Thoracic aorta (tissue), 2 donors: ENCODE results near the gene ALAS2. TPM values are rescaled to one million over a fixed set of nuclear protein-coding genes. Genes with fewer than 3 reads are reported as not detected.
"Not testable (repeated sequence)": the region's sequence is repeated elsewhere in the genome, so short reads cannot be mapped to it uniquely, and the experiment has no call there.

ENCODE experiments used
- ATAC-seq: fragments of 150-250 bp; one replicate; pipeline ENCODE4 v1.8.0; 2017; ENCODE audit warnings: low read depth; ENCODE audit not compliant: insufficient number of reproducible peaks, low FRiP score
- DNase-seq: peaks from one replicate; pipeline ENCODE4 v3.0.0-alpha.2; 2020; ENCODE audit warnings: low spot score
- H3K27ac ChIP-seq, 2 donors: fragments of 200-600 bp; sonication (generic); 1 replicate in 1 of 2; 2 replicates in 1 of 2; pipeline ENCODE4 v1.5.1; 2016; ENCODE audit warnings: mild to moderate bottlenecking in 2 of 2, moderate library complexity in 2 of 2
- H3K27me3 ChIP-seq: fragments of 200-600 bp; sonication (generic); replicated peaks from 2 replicates; pipeline ENCODE4 v1.6.0; 2016; ENCODE audit warnings: mild to moderate bottlenecking; ENCODE audit not compliant: insufficient read depth
- H3K36me3 ChIP-seq: fragments of 200-600 bp; sonication (generic); one replicate; pipeline ENCODE4 v1.5.1; 2016
- H3K4me1 ChIP-seq, 2 donors: fragments of 200-600 bp; sonication (generic); 1 replicate in 1 of 2; 2 replicates in 1 of 2; pipeline versions ENCODE4 v1.5.1 to v1.6.0; 2016; ENCODE audit warnings: low read depth in 2 of 2, mild to moderate bottlenecking in 1 of 2; ENCODE audit not compliant: control insufficient read depth in 1 of 2
- H3K4me3 ChIP-seq: fragments of 200-600 bp; sonication (generic); 2 replicates; pipeline ENCODE4 v1.5.1; 2016; ENCODE audit warnings: mild to moderate bottlenecking
- H3K9me3 ChIP-seq: fragments of 200-600 bp; sonication (generic); 2 replicates; pipeline ENCODE4 v1.5.1; 2016
- total RNA-seq, 2 donors: library from RNA; depleted of rRNA; stranded (reverse); fragments of >200 nt; gene quantifications; one replicate each; pipeline versions ENCODE4 v1.1.0 to v1.2.3, GENCODE V29; 2016
- TF ChIP-seq, protein P1 (sequence below): fragments of 200-600 bp; sonication (generic); IDR thresholded peaks from one replicate; pipeline ENCODE4 v1.5.1; 2019; ENCODE audit warnings: antibody characterized with exemption

The ALAS2 gene
- 1 to 10 TPM in 1 of 2 donors, not detected in 1; 8.5 TPM for total RNA-seq

DNA sequence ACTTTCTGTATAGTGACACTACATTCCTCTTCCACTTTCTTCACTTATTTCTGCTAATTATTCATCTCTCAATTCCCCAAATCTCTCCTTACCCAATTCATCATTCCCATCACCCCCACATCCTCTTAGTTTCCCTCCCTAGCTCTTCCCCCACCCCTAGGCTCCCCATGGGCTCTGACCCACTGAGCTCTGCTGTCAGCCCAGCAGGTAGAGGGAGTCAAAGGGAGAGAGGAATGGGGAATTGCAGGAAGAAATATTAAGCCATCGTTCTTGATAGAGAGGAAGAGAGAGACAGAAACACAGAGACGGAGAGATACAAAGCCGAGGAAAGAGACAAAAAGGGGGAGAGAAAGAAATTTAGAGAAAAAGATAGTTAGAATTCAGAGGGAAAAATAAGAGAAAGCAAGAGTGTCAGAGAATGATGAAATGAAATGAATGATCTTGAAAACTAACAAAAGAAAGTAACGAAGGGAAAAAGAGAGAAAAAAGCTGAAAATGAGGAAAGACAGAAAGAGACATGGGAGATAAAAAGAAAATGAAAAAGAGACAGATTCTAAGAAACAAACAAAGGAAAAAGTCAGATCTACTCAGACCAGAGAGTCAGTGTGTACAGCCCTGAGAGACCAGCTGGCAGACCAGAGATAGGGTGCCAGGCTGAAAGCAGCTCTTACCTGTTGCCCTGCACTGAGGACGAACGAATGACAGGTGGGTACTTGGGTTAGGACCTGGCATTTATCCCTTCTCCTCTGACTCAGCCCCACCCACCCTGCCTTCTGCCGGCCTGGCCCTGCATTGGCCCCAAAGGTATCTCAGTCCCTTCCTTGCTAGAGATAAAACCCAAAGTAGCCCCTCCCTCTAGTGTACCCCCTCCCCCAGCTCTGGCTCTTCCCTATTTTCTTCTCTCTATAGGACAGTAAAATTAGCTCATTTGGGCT lies at the start of gene ALAS2:
Gene ALAS2 (minus strand): TSS at position 707 of the 935 bp plus-strand sequence. CDS start 4,977 bp downstream, outside the sequence.
- no peaks in the 10 kb centered on the region for H3K9me3 ChIP-seq
- DNase-seq (no peak), ATAC-seq (no peak)
- TF ChIP-seq, protein P1, sequence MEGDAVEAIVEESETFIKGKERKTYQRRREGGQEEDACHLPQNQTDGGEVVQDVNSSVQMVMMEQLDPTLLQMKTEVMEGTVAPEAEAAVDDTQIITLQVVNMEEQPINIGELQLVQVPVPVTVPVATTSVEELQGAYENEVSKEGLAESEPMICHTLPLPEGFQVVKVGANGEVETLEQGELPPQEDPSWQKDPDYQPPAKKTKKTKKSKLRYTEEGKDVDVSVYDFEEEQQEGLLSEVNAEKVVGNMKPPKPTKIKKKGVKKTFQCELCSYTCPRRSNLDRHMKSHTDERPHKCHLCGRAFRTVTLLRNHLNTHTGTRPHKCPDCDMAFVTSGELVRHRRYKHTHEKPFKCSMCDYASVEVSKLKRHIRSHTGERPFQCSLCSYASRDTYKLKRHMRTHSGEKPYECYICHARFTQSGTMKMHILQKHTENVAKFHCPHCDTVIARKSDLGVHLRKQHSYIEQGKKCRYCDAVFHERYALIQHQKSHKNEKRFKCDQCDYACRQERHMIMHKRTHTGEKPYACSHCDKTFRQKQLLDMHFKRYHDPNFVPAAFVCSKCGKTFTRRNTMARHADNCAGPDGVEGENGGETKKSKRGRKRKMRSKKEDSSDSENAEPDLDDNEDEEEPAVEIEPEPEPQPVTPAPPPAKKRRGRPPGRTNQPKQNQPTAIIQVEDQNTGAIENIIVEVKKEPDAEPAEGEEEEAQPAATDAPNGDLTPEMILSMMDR = no peak
- no peaks in the 10 kb centered on the region for H3K4me1 ChIP-seq
- H3K27me3 ChIP-seq = no peaks in the 10 kb centered on the region
- no peak within 1 kb of the TSS for H3K27ac ChIP-seq
- no peaks in the 10 kb centered on the region for H3K36me3 ChIP-seq
- no peak within 1 kb of the TSS for H3K4me3 ChIP-seq

DNA sequence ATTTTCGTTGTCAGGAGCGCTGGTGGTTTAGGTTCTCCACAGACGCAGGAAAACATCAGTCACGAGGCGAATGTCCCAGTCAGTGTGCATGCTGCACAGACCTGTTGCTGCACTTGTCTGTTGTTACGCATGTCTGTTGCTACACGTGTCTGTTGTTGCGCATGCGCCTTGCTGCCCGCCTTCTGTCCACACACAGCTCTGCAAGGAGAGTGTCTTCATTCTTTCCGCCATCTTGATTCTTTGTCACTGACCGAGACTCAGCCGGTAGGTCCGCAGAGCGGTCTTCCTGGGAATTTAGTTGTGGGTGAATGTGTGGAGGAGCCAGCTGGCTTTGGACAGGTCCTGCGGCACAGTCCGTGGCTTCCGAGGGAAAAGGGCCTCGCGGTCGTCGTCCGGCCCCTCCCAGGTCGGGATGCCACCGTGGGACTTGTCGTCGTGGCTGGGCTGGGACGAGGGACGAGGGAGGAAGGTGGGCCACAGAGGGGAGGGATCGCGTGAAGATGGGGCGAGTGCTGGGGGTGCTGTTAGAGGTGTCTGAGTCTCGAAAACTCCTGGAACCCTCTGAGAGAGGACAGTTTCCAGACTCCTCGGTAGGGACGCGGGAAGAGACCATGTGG lies 44.2 kb upstream of the ALAS2 start, which contains the start of gene PAGE2B:
Gene PAGE2B (plus strand): TSS at position 180 of the 617 bp plus-strand sequence. CDS start 1,012 bp downstream, outside the sequence.
- ATAC-seq (no peak), DNase-seq (no peak)
- no peak within 1 kb of the TSS for H3K27ac ChIP-seq

GRCh38 chrX:55072286-55072685 lies 41.5 kb upstream of the ALAS2 start:
- ATAC-seq = no peak
- Histone ChIP-seq H3K27ac (no peak overlapping the region), H3K4me1 (no peaks in the 10 kb centered on the region), H3K9me3 (no peaks in the 10 kb centered on the region), H3K36me3 (no peaks in the 10 kb centered on the region), H3K4me3 (no peak overlapping the region), H3K27me3 (no peaks in the 10 kb centered on the region)
- TF ChIP-seq, protein P1 = no peak
- DNase-seq = no peak

More for the DNA sequence above, 44.2 kb upstream of the ALAS2 start, which contains the start of gene PAGE2B:
- H3K27me3 ChIP-seq = no peaks in the 10 kb centered on the region
- TF ChIP-seq, protein P1 = no peak
- H3K4me1 ChIP-seq = no peaks in the 10 kb centered on the region
- H3K36me3 ChIP-seq = no peaks in the 10 kb centered on the region
- no peak within 1 kb of the TSS for H3K4me3 ChIP-seq
- no peaks in the 10 kb centered on the region for H3K9me3 ChIP-seq

GRCh38 chrX:55067180-55067579 lies 36.4 kb upstream of the ALAS2 start:
- H3K27me3 ChIP-seq, H3K27ac ChIP-seq, DNase-seq, ATAC-seq, H3K4me1 ChIP-seq, H3K9me3 ChIP-seq, H3K36me3 ChIP-seq, H3K4me3 ChIP-seq: not testable (repeated sequence)

GRCh38 chrX:55057675-55058249 lies 27.0 kb upstream of the ALAS2 start:
- Histone ChIP-seq H3K4me1 (peaks cover 0 to 7% of the 10 kb centered on the region in 2 donors), H3K36me3 (no peaks in the 10 kb centered on the region), H3K27ac (no peak overlapping the region), H3K9me3 (no peaks in the 10 kb centered on the region), H3K4me3 (peak overlapping the region; percentile 60), H3K27me3 (no peaks in the 10 kb centered on the region)
- TF ChIP-seq, protein P1 = peak; percentile 64
- DNase-seq (no peak), ATAC-seq (no peak)
